ENCODE measurements around the gene SEZ6L2.

The SEZ6L2 gene

DNA sequence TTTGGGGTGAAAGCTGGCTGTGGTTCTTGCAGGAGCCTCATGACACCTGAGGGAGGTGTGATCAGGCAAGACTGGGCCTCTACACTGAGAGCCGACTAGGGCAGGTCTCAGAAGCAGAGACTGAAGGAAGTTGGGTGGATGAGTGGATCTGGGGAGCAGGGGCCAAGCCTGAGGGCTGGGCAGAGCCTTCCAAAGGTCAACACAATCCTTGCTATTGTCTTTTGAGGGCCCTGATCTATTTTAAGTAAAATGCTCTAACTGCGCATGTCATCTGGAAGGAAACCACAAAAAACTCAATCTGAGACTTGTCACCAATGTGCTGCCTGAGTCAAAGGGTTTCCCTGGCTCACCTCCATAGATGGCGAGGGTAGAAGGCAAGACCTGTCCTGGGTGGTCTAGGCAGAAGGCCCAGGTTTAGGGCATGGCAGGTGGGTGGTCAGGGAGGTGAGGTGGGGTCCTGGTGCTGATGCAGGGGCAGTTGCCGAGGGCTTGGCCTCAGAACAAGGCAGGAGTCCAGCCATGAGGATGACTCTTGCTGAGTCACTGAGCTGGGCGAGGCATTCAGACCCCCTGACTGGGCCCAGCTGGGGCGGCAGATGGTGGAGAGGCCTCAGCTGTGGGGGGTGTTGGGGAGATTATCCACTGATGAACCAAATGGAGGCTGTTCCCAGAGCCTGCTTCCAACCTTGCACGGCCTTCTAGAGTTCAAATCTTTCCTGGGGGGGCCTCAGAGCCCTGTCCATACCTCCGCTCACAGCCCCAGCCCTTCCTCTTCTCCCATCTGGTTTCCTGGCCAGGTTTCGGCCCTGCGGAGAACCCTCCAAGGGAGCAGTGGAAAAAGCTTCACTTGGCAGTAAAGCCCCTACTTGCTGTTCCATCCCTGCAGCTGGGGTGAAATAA is 74.0 kb downstream of the SEZ6L2 start:
- peak; percentile 89 for DNase-seq (ENCODE audit: low spot score)

DNA sequence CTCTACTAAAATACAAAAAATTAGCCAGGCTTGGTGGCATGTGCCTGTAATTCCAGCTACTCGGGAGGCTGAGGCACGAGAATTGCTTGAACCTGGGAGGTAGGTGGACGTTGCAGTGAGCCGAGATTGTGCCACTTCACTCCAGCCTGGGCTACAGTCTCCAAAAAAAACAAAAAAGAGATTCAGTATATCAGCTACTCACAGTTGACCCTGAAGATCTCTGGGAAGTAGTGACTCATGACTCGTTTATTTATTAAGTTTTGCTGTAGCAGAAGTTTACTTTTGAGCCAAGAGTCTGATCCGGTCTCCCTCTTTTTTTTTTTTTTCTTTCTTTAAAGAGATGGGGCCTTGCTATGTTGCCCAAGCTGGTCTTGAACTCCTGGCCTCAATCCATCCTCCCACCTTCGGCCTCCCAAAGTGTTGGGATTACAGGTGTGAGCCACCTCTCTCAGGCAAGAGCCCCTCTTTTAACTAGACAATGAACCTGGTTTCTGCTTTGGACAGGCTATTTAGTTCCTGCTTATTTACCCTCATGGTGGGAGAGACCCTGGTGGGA is 74.7 kb downstream of the SEZ6L2 start:
- peak; percentile 85 for DNase-seq (ENCODE audit: low spot score)

DNA sequence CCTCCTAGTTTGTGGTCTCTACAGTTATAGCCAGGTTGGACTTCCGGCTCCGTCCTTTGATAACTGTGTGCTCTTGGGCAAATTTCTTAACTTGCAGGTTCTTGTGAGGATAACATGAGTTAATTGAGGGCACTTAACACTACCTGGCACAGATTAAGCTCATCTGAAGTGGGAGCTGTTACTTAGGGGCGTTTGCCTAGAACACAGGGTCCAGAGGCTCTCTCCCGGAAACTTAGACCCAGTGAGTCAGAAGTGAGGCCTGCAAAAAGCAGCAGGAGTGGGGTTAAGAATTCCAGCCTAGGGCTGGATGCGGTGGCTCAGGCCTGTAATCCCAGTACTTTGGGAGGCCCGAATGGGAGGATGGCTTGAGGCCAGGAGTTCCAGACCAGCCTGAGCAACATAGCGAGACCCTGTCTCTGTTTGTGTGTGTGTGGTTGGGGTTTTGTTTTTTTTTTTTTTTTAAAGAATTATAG is 77.7 kb downstream of the SEZ6L2 start:
- peak; percentile 90 for DNase-seq (ENCODE audit: low spot score)

Data from kidney tubule cell (primary cell).